Spinal cord (tissue), 10 donors: ENCODE results near the gene CCDC71. TPM values are rescaled to one million over a fixed set of nuclear protein-coding genes. Genes with fewer than 3 reads are reported as not detected.
A peak's percentile ranks its signal among the peaks of the same experiment; 100 is the strongest.

Experiments used
- DNase-seq, 6 donors: peaks; one replicate each; pipeline versions ENCODE4 v3.0.0 to v3.0.0-alpha.2; 2013 to 2015; ENCODE audit warnings: low spot score in 6 of 6, low read depth in 4 of 6
- H3K27ac ChIP-seq: one replicate; pipeline ENCODE4 v1.5.1; 2013; ENCODE audit warnings: low read depth, low read length, control low read depth
- H3K27me3 ChIP-seq: one replicate; pipeline ENCODE4 v1.6.1; 2013; ENCODE audit warnings: low read length; ENCODE audit not compliant: control insufficient read depth, insufficient read depth
- H3K36me3 ChIP-seq: one replicate; pipeline ENCODE4 v1.6.1; 2013; ENCODE audit warnings: low read length; ENCODE audit not compliant: control insufficient read depth, insufficient read depth
- H3K4me1 ChIP-seq: one replicate; pipeline ENCODE4 v1.6.1; 2013; ENCODE audit warnings: low read length; ENCODE audit not compliant: control insufficient read depth, insufficient read depth
- H3K4me3 ChIP-seq: one replicate; pipeline ENCODE4 v1.5.1; 2013; ENCODE audit warnings: low read depth, low read length, control low read depth
- H3K9me3 ChIP-seq: one replicate; pipeline ENCODE4 v1.6.1; 2013; ENCODE audit warnings: low read length; ENCODE audit not compliant: control insufficient read depth, insufficient read depth
- WGBS: methylation state at CpG from one replicate; pipeline ENCODE4 v1.1.5; 2013; ENCODE audit warnings: missing lambda C conversion rate; ENCODE audit not compliant: insufficient coverage; 5-methylcytosine and 5-hydroxymethylcytosine counted together
- polyA plus RNA-seq, 2 donors: library from polyadenylated mRNA; unstranded; fragments of 120-200 nt; gene quantifications; one replicate each; pipeline ENCODE4 v1.2.1, GENCODE V29; 2013; ENCODE audit not compliant: insufficient read length in 2 of 2
- total RNA-seq, 2 donors: library from RNA; depleted of rRNA in 1 of 2; stranded (reverse); fragments of 120-200 nt in 1 of 2; fragments of >200 nt in 1 of 2; gene quantifications; one replicate each; pipeline versions ENCODE4 v1.2.3 to v1.2.4, GENCODE V29; 2013 to 2014
- donor health status: healthy.

CCDC71 gene
- total and polyA plus RNA-seq, 4 donors: 9.7 to 23.1 (median 18.6) TPM

DNA sequence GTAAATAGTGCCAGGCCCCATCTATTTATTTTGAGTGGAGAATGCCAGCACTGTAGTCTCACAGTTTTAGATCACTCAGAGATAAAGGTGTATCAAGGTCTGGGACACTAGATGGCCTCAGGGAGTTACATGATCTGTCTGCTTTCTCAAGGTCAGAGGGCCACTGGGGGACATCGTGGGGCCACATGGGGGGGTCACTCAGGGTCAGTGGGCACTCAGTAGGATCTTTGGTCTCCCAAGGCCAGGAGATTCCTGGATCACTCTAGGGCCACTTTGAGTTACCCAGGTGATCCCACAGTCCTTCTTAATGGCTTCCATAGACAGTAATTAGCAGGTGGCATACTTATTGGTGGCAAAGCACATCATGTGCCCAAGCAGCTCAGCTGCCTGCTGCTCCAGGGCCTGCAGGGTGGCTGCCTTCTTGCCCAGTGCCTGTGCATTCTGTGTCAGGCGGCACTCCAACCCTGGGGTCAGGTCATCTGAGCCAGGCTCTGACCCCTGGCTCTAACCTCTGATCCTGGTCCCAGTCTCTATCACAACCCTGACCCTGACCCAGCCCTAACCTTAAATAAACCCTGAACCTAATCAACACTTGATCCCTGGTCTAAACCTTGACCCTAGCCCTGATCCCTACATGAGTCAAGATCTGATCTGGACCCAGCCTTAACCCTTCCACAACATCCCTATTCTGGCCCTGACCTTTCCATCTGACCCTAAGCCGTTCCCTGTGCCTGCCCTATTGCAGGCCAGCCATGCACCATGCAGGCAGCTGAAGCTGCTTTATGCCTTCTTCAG is 31.5 kb downstream of the CCDC71 start:
- 59% methylated on average over 3 of the region's 3 CpGs for WGBS
- Histone ChIP-seq H3K9me3 (no peaks in the 10 kb centered on the region), H3K4me1 (peaks cover 37% of the 10 kb centered on the region), H3K27ac (no peak overlapping the region), H3K36me3 (peaks cover 19% of the 10 kb centered on the region), H3K4me3 (no peak overlapping the region), H3K27me3 (no peaks in the 10 kb centered on the region)
- DNase-seq: no peak

DNA sequence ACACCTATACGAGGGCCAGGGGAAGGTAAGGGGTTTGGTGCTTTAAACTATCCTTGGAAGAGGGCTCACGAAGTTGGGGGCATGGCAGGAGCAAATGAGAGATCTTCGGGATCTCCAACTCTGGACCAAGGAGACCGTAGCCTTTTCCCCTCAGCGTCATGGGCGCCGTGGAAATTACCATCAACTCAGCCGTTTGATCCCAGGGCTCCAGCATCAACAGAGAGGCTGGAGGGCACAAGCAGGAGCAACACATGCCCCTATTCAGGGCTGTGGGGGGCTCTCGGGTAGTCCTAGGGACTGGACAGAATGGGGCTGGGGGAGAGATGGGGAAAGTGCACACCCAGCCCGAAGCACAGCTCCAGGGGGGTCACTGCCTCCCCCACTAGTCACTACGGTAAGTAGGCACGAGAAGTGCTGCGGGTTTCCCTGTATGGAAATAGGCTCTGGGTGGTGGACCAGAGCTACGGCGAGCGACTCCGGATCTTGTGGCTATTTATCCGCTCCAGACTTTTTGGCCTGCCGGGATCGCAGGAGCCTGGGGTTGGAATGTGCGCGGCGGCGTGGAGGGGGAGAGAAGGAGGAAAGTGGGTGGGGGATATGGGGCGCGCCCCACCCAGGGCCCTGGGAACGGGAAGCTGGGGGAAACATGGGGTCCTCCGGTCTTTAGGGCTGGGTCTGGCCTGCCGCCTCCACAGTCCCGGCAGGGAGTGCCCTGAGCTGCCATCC is 32.7 kb downstream of the CCDC71 start:
- peak overlapping the region; percentile 74 for H3K4me3 ChIP-seq
- peak overlapping the region; percentile 93 for H3K27ac ChIP-seq
- peaks cover 37% of the 10 kb centered on the region for H3K4me1 ChIP-seq
- 0% methylated on average over 29 of the region's 30 CpGs for WGBS
- peak; percentile 71 to 96 (median 80) for DNase-seq
- H3K9me3 ChIP-seq: no peaks in the 10 kb centered on the region
- peaks cover 30% of the 10 kb centered on the region for H3K36me3 ChIP-seq
- H3K27me3 ChIP-seq: no peaks in the 10 kb centered on the region

DNA sequence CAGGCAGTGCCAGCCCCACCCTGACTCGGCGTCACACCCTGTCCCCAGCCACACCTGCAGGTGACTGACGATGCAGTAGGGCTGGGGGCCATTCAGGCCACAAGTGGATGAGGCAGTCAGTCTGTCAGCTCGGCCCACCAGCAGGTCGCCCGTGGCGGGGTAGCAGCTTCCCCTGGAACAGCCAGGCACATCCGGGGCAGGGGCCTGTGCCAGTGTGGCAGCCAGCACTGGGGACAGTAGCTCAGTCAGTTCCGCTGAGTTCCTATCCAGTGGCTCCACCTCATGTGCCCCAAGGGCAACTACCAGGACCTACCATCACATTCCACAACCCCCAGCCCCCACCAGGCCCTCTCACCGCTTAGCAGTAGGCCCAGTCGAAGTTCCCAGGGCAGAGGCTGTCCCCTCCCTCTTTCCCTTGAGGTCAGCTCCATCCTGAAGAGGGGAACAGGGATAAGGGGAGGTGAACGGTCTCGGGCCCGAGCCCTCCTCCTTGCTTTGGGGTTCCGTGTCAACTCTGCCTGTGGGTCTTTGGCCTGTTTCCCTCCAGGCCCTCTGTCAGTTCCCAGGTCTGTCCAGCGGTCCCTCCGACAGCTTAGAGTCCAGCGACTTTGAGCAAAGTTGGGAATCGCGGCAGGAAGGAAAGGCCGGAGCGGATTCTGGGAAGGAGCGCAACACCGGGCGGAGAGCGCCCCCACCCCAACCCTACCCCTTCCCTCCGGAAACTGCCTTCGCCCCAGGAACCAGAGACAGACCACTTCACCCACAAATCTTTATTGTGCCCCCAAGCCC is 33.5 kb downstream of the CCDC71 start, which contains the start of gene LAMB2:
TSS of gene LAMB2 (minus strand) at position 614 of the 789 bp plus-strand sequence. CDS start at position 431, 183 bp downstream.
- Histone ChIP-seq H3K27me3 (no peaks in the 10 kb centered on the region), H3K27ac (peak within 1 kb of the TSS; percentile 93), H3K36me3 (peaks cover 33% of the 10 kb centered on the region), H3K4me1 (peaks cover 37% of the 10 kb centered on the region), H3K4me3 (peak within 1 kb of the TSS; percentile 74), H3K9me3 (no peaks in the 10 kb centered on the region)
- DNase-seq: peak; percentile 50 to 92 (median 74)
- WGBS: 7% methylated on average over 20 of the region's 28 CpGs

DNA sequence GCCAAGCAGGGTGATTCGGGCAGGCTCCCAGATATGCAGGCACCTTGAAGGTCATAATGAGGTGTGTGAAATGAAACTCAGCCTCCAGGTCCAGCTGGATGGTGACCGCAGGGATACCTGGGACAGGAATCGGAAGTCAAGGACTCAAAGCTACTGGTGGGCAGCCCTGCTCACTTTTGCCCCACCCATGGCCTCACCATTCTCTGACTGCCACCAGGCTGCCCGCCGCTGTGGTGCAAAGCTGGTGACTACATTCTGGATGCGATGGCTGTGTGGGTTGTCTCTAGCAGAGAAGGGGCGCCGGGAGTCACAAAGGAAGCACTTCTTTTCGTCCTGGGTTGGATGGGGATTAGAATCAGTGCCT is 34.1 kb downstream of the CCDC71 start:
- Histone ChIP-seq H3K27ac (peak overlapping the region; percentile 93), H3K4me3 (peak overlapping the region; percentile 74), H3K4me1 (peaks cover 37% of the 10 kb centered on the region)

DNA sequence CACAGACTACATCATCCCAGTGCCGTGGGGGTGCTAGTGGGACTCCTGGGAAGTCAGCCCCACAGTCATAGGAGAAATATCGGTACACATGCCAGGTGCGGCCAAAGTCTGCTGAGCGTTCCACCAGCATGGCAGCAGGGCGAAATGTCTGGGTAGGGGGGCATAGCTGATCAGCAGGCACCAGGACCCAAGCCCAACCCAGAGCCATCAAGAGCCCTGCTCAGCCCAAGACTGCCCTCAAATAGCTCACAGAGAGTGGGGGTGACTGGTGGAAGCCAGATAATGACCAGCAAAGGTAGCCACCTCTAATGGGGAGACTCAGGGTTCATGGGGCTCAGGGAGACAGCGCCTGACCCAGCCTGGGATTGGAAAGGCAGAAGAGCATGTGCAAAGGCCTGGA is 34.6 kb downstream of the CCDC71 start:
- WGBS: 94% methylated on average over 6 of the region's 6 CpGs
- Histone ChIP-seq H3K4me1 (peaks cover 37% of the 10 kb centered on the region), H3K36me3 (peaks cover 36% of the 10 kb centered on the region)

More for the DNA sequence above, 34.1 kb downstream of the CCDC71 start:
- WGBS: 48% methylated on average over 7 of the region's 9 CpGs
- H3K36me3 ChIP-seq: peaks cover 33% of the 10 kb centered on the region
- no peak for DNase-seq
- H3K27me3 ChIP-seq: no peaks in the 10 kb centered on the region
- no peaks in the 10 kb centered on the region for H3K9me3 ChIP-seq

DNA sequence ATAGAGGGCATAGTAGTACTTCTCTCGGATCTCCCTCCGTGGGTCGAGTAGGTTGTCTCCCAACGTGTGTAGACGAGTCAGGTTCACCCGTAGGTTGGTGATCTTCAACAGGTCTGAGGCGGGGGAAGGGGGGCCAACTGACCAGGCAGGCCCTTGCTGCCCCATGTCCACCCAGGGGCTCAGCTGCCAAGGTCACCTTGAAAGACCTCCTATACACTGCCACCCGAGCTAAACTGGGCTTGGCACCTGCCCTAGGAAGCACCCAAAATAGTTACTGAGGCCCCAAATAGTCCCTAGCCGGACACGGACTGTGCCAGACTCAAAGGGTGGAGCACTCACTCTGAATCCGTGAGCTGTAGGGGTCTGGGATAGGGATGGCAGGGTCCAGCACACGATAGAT is 35.1 kb downstream of the CCDC71 start:
- 94% methylated on average over 11 of the region's 12 CpGs for WGBS
- peaks cover 40% of the 10 kb centered on the region for H3K36me3 ChIP-seq
- H3K4me3 ChIP-seq: no peak overlapping the region
- H3K27me3 ChIP-seq: no peaks in the 10 kb centered on the region
- H3K9me3 ChIP-seq: no peaks in the 10 kb centered on the region
- H3K4me1 ChIP-seq: peaks cover 37% of the 10 kb centered on the region
- DNase-seq: no peak
- H3K27ac ChIP-seq: no peak overlapping the region

More for the DNA sequence above, 34.6 kb downstream of the CCDC71 start:
- Histone ChIP-seq H3K4me3 (peak overlapping the region; percentile 74), H3K27ac (no peak overlapping the region), H3K9me3 (no peaks in the 10 kb centered on the region), H3K27me3 (no peaks in the 10 kb centered on the region)
- no peak for DNase-seq

DNA sequence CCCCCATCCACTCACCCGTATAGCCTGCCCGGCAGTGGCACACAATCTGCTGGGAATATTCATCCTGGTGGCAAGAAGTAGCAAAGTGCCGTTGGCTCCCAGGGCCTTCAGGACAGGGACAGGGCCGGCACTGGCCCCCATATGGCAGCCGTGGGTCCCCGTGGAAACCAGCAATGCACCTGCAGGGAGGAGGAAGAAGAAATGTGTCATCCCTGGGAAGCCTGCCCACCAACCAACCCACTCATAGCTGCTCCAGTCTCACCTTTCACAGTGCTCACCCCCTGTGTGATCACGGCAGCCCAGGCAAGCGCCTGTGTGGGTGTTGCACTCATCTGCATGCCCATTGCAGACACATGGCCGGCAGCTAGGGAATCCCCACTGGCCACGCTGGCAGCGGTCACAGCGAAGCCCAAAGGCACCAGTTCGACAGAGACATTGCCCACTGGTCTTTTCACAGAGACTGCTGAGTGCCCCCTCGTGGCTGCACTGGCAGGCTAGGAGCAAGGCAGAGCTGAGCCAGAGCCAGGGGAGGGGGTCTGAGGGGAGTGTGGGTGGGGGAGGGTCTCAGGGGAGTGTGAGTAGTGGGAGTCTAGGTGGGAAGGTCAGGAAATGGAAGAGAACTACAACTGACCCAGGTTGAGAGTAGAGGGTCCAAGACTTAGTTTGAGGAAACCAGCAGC is 41.0 kb downstream of the CCDC71 start:
- Histone ChIP-seq H3K9me3 (no peaks in the 10 kb centered on the region), H3K36me3 (peaks cover 73% of the 10 kb centered on the region), H3K27me3 (no peaks in the 10 kb centered on the region), H3K4me3 (no peak overlapping the region), H3K27ac (no peak overlapping the region), H3K4me1 (peaks cover 10% of the 10 kb centered on the region)
- DNase-seq: no peak
- 77% methylated on average over 14 of the region's 14 CpGs for WGBS

DNA sequence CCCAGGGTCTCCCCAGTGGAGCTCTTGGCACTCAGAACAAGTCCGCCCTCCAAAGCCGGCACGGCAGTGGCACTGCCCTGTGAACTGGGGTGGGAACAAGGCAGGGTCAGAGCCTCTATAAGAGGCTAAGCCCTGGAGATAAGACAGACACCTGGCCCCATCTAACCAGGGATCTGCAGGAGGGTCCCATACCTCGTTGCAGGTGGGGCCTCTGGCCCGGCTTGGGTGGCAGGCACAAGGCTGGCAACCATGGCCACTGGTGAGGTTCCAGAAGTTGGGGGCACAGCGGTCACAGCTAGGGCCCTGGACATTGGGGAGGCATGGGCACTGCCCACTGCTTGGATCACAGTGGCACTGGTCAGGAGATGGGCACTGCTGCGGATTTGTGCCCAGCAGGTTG is 41.9 kb downstream of the CCDC71 start:
- Histone ChIP-seq H3K4me1 (peaks cover 19% of the 10 kb centered on the region), H3K4me3 (no peak overlapping the region), H3K36me3 (peaks cover 69% of the 10 kb centered on the region), H3K27me3 (no peaks in the 10 kb centered on the region), H3K27ac (no peak overlapping the region), H3K9me3 (no peaks in the 10 kb centered on the region)
- DNase-seq: no peak
- WGBS: 94% methylated on average over 7 of the region's 7 CpGs

DNA sequence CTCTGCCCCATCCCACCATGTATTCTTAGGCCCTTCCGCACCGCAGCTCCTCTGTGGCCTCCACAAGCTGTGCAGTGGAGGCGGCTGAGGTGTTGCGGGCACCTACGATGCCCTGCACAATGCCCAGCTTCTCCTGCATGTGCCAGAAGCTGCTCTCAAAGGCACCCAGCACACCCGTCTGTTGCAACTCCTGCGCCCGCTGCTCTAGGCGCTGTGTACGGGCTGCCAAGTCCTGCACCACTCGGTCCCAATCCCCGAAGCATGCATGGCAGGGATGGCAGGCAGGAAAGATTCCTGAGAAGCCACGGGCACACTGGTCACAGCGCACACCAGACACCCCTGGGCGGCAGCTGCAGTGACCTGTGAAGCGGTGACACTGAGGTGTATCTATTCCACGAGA is 42.4 kb downstream of the CCDC71 start:
- WGBS: 96% methylated on average over 17 of the region's 17 CpGs
- no peak for DNase-seq
- H3K27me3 ChIP-seq: no peaks in the 10 kb centered on the region
- H3K4me3 ChIP-seq: no peak overlapping the region
- peaks cover 69% of the 10 kb centered on the region for H3K36me3 ChIP-seq
- peaks cover 23% of the 10 kb centered on the region for H3K4me1 ChIP-seq
- no peak overlapping the region for H3K27ac ChIP-seq
- H3K9me3 ChIP-seq: no peaks in the 10 kb centered on the region
